Ovary (tissue), 3 donors: ENCODE measurements around the gene ARID5B.

ENCODE experiments used
- CTCF ChIP-seq, 3 donors: fragments of 450-650 bp in 2 of 3; fragments of 200-600 bp in 1 of 3; IDR thresholded peaks; one replicate each; pipeline versions ENCODE4 v1.5.1 to v1.8.0; 2016 to 2022; ENCODE audit warnings: antibody characterized with exemption in 3 of 3, mild to moderate bottlenecking in 1 of 3
- EP300 ChIP-seq: sonication (generic); formaldehyde crosslinking; IDR thresholded peaks from one replicate; pipeline ENCODE4 v1.6.1; 2017; ENCODE audit warnings: antibody characterized with exemption
- POLR2A ChIP-seq: fragments of 450-650 bp; IDR thresholded peaks from one replicate; pipeline ENCODE4 v1.6.1; 2017; ENCODE audit warnings: antibody characterized with exemption, mild to moderate bottlenecking, moderate library complexity
- donor health status: DM: no; HTN: no; CAD: no.

GRCh38 chr10:62005687-62006086 is 104.2 kb downstream of the ARID5B start:
- TF ChIP-seq POLR2A = no peak
- no peak for TF ChIP-seq CTCF (IDR thresholded peaks at IDR 0.05)
- no peak for TF ChIP-seq EP300
